GM10266 (cell line): Measurements from ENCODE around the gene PIGN.

Experiments used
- DNase-seq: peaks from one replicate; pipeline ENCODE4 v3.0.0; 2012; ENCODE audit errors: extremely low spot score
- CTCF ChIP-seq: IDR thresholded peaks from 2 replicates; pipeline ENCODE4 v1.5.1; 2012; ENCODE audit warnings: mild to moderate bottlenecking, low read depth; ENCODE audit not compliant: control insufficient read depth, insufficient read depth; ENCODE audit errors: missing control alignments

The PIGN gene

GRCh38 chr18:62186774-62187542, at the start of gene PIGN, which contains the start of gene RELCH:
Gene PIGN, minus strand, starts transcription at chr18:62187056. Its CDS starts 25,703 bp downstream, at chr18:62161353.
Gene RELCH, plus strand, starts transcription at chr18:62187255. Its CDS starts 251 bp downstream, at chr18:62187506.
- TF ChIP-seq CTCF, result no peak
- DNase-seq, result peak; percentile 91

GRCh38 chr18:62236252-62236651, 49.4 kb upstream of the PIGN start:
- TF ChIP-seq CTCF, result no peak
- no peak for DNase-seq

GRCh38 chr18:62226047-62226446, 39.2 kb upstream of the PIGN start:
- no peak for DNase-seq
- no peak for TF ChIP-seq CTCF

- TF ChIP-seq CTCF, result no peak
- DNase-seq, result no peak
These were observed 37.4 kb upstream of the PIGN start for GRCh38 chr18:62224229-62224628.

GRCh38 chr18:62214790-62215189, 27.9 kb upstream of the PIGN start:
- no peak for DNase-seq

GRCh38 chr18:62211325-62211828, 24.5 kb upstream of the PIGN start:
- no peak for DNase-seq
- no peak for TF ChIP-seq CTCF

More at GRCh38 chr18:62214790-62215189, 27.9 kb upstream of the PIGN start:
- TF ChIP-seq CTCF, result no peak

- no peak for DNase-seq
These were observed 23.3 kb upstream of the PIGN start for GRCh38 chr18:62210138-62210537.

More at GRCh38 chr18:62210138-62210537, 23.3 kb upstream of the PIGN start:
- no peak for TF ChIP-seq CTCF
